Prostate gland (tissue), 2 donors: ENCODE results near the gene AFTPH. TPM values are rescaled to one million over a fixed set of nuclear protein-coding genes. Genes with fewer than 3 reads are reported as not detected.

Experiments
- DNase-seq: peaks from one replicate; pipeline ENCODE4 v3.0.0-alpha.2; 2019; ENCODE audit warnings: low spot score
- H3K27ac ChIP-seq, 2 donors: fragments of 200-600 bp; sonication (generic); 2 replicates each; pipeline ENCODE4 v1.5.1; 2017 to 2019
- H3K27me3 ChIP-seq: fragments of 200-600 bp; sonication (generic); replicated peaks from 2 replicates; pipeline ENCODE4 v1.5.1; 2019; ENCODE audit not compliant: insufficient read depth
- H3K36me3 ChIP-seq, 2 donors: fragments of 200-600 bp; sonication (generic); 1 replicate in 1 of 2; 2 replicates in 1 of 2; pipeline versions ENCODE4 v1.5.1 to v1.8.1; 2017 to 2019
- H3K4me1 ChIP-seq: fragments of 200-600 bp; sonication (generic); replicated peaks from 2 replicates; pipeline ENCODE4 v1.5.1; 2019
- H3K4me3 ChIP-seq, 2 donors: fragments of 200-600 bp; sonication (generic); 2 replicates each; pipeline ENCODE4 v1.5.1; 2017 to 2019
- H3K9me3 ChIP-seq: fragments of 200-600 bp; sonication (generic); 2 replicates; pipeline ENCODE4 v1.5.1; 2017
- CTCF ChIP-seq, 4 experiments: fragments of 200-600 bp in 2 of 4; fragments of 450-650 bp in 2 of 4; sonication (generic) in 2 of 4; IDR thresholded peaks; 1 replicate in 3 of 4; 2 replicates in 1 of 4; pipeline ENCODE4 v1.5.1; 2016 to 2019; ENCODE audit warnings: antibody characterized with exemption in 4 of 4, mild to moderate bottlenecking in 2 of 4, moderate library complexity in 2 of 4
- POLR2A ChIP-seq: fragments of 450-650 bp; IDR thresholded peaks from one replicate; pipeline ENCODE4 v1.6.1; 2016; ENCODE audit warnings: antibody characterized with exemption, mild to moderate bottlenecking
- POLR2AphosphoS5 ChIP-seq: sonication (generic); formaldehyde crosslinking; IDR thresholded peaks from one replicate; pipeline ENCODE4 v1.6.1; 2017; ENCODE audit warnings: antibody characterized with exemption
- WGBS: methylation state at CpG from one replicate; pipeline ENCODE4 v1.1.5; 2018; 5-methylcytosine and 5-hydroxymethylcytosine counted together
- intact Hi-C: fragments of 100-400 bp; cut with DNase I; formaldehyde crosslinking; loops from one replicate; pipeline ENCODE4 v1.14.2; 2022
- total RNA-seq, 2 donors: library from RNA; depleted of rRNA; stranded (reverse); fragments of >200 nt; gene quantifications; one replicate each; pipeline ENCODE4 v1.1.0, GENCODE V29; 2016

The AFTPH gene
- total RNA-seq, 2 donors from 2014 or later, result 61.3 to 68.1 TPM

- WGBS, result 38% methylated on average over 4 of the region's 4 CpGs
- intact Hi-C loops, result no loop called here
- no peak for TF ChIP-seq POLR2AphosphoS5
- no peak for TF ChIP-seq CTCF (IDR thresholded peaks at IDR 0.05)
- TF ChIP-seq POLR2A, result no peak
- Histone ChIP-seq H3K36me3 (no peaks in the 10 kb centered on the region), H3K9me3 (no peaks in the 10 kb centered on the region), H3K27me3 (no peaks in the 10 kb centered on the region), H3K4me1 (no peaks in the 10 kb centered on the region), H3K27ac (peak overlapping the region in 1 of 2 donors; percentile 29), H3K4me3 (no peak overlapping the region)
- DNase-seq, result no peak
Observed at GRCh38 chr2:64485331-64485730, 38.8 kb upstream of the AFTPH start.

DNA sequence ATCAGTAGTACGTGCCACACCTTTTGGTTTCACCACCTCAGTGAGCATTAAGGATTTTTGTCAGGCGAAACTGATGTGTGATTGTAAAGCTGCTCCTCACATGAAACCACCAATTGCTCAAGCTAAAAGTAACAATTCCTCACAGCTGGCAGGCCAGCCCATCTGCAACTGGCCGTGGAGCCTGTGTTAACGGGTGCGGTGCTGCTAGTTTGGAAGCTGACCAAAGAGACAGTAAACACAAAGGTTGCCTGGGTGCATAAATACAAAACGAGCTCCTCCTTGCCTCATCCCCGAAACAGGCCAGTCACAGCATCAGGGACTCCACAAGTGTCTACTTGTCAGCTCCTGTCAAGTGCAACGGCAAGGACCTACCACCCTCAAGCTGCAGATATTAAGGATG, 38.2 kb upstream of the AFTPH start:
- Histone ChIP-seq H3K4me3 (no peak overlapping the region), H3K27ac (peak overlapping the region in 1 of 2 donors; percentile 29), H3K27me3 (no peaks in the 10 kb centered on the region), H3K4me1 (no peaks in the 10 kb centered on the region), H3K9me3 (no peaks in the 10 kb centered on the region), H3K36me3 (no peaks in the 10 kb centered on the region)
- TF ChIP-seq POLR2AphosphoS5 (peak; percentile 35), CTCF (IDR thresholded peaks at IDR 0.05) (no peak)
- WGBS, result 25% methylated on average over 8 of the region's 8 CpGs
- intact Hi-C loops, result no loop called here
- DNase-seq, result peak; percentile 56

- 55% methylated on average over 10 of the region's 10 CpGs for WGBS
- no peak for DNase-seq
- H3K4me1 ChIP-seq, result no peaks in the 10 kb centered on the region
- peak overlapping the region in 1 of 2 donors; percentile 12 for H3K27ac ChIP-seq
- no peaks in the 10 kb centered on the region for H3K9me3 ChIP-seq
- intact Hi-C loops, result loop anchor here (1.0 kb wide), 1 partner anchor 155 kb away; no protein-coding TSS in a partner anchor
- no peak overlapping the region for H3K4me3 ChIP-seq
- H3K36me3 ChIP-seq, result no peaks in the 10 kb centered on the region
- TF ChIP-seq CTCF (IDR thresholded peaks at IDR 0.05), result no peak
- TF ChIP-seq POLR2A, result no peak
- TF ChIP-seq POLR2AphosphoS5, result no peak
- H3K27me3 ChIP-seq, result no peaks in the 10 kb centered on the region
Observed at GRCh38 chr2:64487256-64488049, 36.7 kb upstream of the AFTPH start.

DNA sequence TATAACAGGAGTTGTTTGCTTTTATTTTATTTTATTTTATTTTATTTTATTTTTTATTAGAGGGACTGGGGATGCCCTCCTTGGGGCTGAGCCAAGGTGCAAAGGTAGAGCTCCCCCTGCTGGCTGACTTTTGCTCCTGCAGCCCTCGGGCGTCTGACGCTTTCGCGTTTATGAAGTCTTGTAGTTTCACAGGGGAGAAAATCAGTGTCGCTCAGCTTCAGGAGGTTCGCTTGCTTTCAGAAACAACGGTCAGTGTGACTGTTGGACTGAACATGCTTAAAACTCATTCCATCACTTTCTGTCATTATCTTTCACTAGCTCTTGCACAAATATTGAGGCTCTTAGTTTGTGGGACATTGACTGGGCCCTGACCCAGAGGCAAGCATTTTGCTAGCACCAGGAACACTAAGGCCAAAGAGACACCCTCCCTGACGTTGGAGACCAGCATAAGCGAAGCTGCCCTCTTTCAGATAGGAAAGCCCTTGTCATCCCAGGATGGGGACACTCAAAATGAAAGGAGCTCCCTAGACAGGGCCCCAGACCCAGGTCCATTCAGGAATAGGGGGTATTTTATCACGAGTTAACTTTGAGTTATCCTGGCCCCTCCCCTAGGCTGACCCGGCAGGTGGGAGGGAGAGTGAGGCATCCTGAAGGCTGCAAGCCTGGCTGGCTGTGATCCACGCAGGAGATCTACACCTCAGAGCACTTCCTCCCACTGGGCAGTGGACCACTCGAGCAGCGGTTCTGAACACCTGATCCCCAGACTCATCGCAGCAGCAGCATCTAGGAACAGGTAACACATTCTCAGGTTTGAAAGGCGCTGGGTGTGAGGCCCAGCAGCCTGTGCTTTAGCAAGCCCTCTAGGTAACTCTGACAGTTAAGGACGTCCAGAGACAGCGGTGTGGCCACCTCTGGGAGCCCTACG, 35.8 kb upstream of the AFTPH start:
- no peaks in the 10 kb centered on the region for H3K36me3 ChIP-seq
- H3K4me1 ChIP-seq, result no peaks in the 10 kb centered on the region
- H3K9me3 ChIP-seq, result no peaks in the 10 kb centered on the region
- intact Hi-C loops, result loop anchor here (1.0 kb wide), 1 partner anchor 156 kb away; no protein-coding TSS in a partner anchor
- no peaks in the 10 kb centered on the region for H3K27me3 ChIP-seq
- 54% methylated on average over 20 of the region's 20 CpGs for WGBS
- H3K4me3 ChIP-seq, result no peak overlapping the region
- TF ChIP-seq POLR2AphosphoS5 (peak; percentile 43), CTCF (IDR thresholded peaks at IDR 0.05) (peak; percentile 86 to 95 (median 90)), POLR2A (no peak)
- peak; percentile 42 for DNase-seq
- peak overlapping the region; percentile 9 to 54 for H3K27ac ChIP-seq
